GM12878 (cell line): ENCODE measurements around the gene PPP1R3F. TPM values are rescaled to one million over a fixed set of nuclear protein-coding genes. Genes with fewer than 3 reads are reported as not detected.

Source experiments
- ATAC-seq: fragments of 200-7000 bp; cut with Tn5 transposase; 3 replicates; pipeline ENCODE4 v1.9.1; 2020; ENCODE audit warnings: mild to moderate bottlenecking, moderate library complexity
- BruUV-seq: library from RNA; stranded (reverse); fragments of 400-500 nt; replicated peaks from 2 replicates; lab custom pipeline; 2021; lab: Mats Ljungman, UMichigan
- CTCF ChIA-PET: fragments of 300-600 bp; sonication (Branson Sonifier 250); formaldehyde crosslinking; extraction: SDS; loops from one replicate; lab custom pipeline; 2021; ENCODE audit warnings: inconsistent platforms; lab: Yijun Ruan, JAX
- POLR2A ChIA-PET: fragments of 350-600 bp; formaldehyde crosslinking; extraction: SDS; loops from one replicate; lab custom pipeline; 2021; ENCODE audit warnings: inconsistent platforms; lab: Charles Lee
- RAD21 ChIA-PET: fragments of 300-600 bp; sonication (Branson Sonifier 250); formaldehyde crosslinking; loops from one replicate; lab custom pipeline; 2023; ENCODE audit warnings: antibody characterized with exemption; ENCODE audit not compliant: unreplicated experiment; lab: Charles Lee
- SMC1A ChIA-PET: fragments of 300-600 bp; sonication (Branson Sonifier 250); formaldehyde crosslinking; loops from one replicate; lab custom pipeline; 2023; ENCODE audit not compliant: unreplicated experiment, uncharacterized antibody; lab: Charles Lee
- DNase-seq: peaks from one replicate; pipeline ENCODE4 v3.0.0-alpha.2; 2011; ENCODE audit warnings: low read depth, low spot score
- FAIRE-seq: peaks from 3 replicates; lab custom pipeline; 2011; peaks lifted over from hg19 to GRCh38; lab: Jason Lieb, UNC
- H2AFZ ChIP-seq: 2 replicates; pipeline ENCODE4 v1.6.0; 2011; ENCODE audit warnings: low read depth, low read length, control low read depth; ENCODE audit not compliant: control insufficient read depth
- H3K27ac ChIP-seq: 2 replicates; pipeline ENCODE4 v1.5.1; 2011; ENCODE audit warnings: control low read depth; ENCODE audit not compliant: control insufficient read depth, insufficient read depth
- H3K27me3 ChIP-seq, 2 experiments: replicated peaks in 1 of 2; 2 replicates each; pipeline versions ENCODE4 v1.6.0 to v1.6.1; 2011; ENCODE audit warnings: low read length in 1 of 2; ENCODE audit not compliant: control insufficient read depth in 2 of 2, insufficient read depth in 2 of 2
- H3K36me3 ChIP-seq, 2 experiments: 2 replicates each; pipeline ENCODE4 v1.5.1; 2011; ENCODE audit warnings: low read length in 1 of 2; ENCODE audit not compliant: control insufficient read depth in 2 of 2, insufficient read depth in 2 of 2
- H3K4me1 ChIP-seq: 2 replicates; pipeline ENCODE4 v1.6.1; 2011; ENCODE audit warnings: mild to moderate bottlenecking, low read length, moderate library complexity, mixed read lengths; ENCODE audit not compliant: control insufficient read depth, insufficient read depth
- H3K4me2 ChIP-seq: 2 replicates; pipeline ENCODE4 v1.6.0; 2011; ENCODE audit warnings: control low read depth; ENCODE audit not compliant: control insufficient read depth, insufficient read depth
- H3K4me3 ChIP-seq: fragments of 200-600 bp; sonication (generic); 2 replicates; pipeline ENCODE4 v1.5.1; 2016
- H3K79me2 ChIP-seq: 2 replicates; pipeline ENCODE4 v1.6.0; 2011; ENCODE audit warnings: low read length; ENCODE audit not compliant: control insufficient read depth, insufficient read depth
- H3K9ac ChIP-seq: 2 replicates; pipeline ENCODE4 v1.8.0; 2011; ENCODE audit warnings: low read length, control low read depth, mixed read lengths; ENCODE audit not compliant: control insufficient read depth, insufficient read depth
- H3K9me3 ChIP-seq: replicated peaks from 3 replicates; pipeline ENCODE4 v1.5.1; 2011; ENCODE audit warnings: mild to moderate bottlenecking, low read length; ENCODE audit not compliant: control insufficient read depth, insufficient read depth
- H4K20me1 ChIP-seq: 2 replicates; pipeline ENCODE4 v1.6.0; 2011; ENCODE audit not compliant: control insufficient read depth, insufficient read depth
- ATF2 ChIP-seq: IDR thresholded peaks from 2 replicates; pipeline ENCODE4 v1.6.1; 2012; ENCODE audit warnings: low read length, inconsistent platforms
- BCL11A ChIP-seq: IDR thresholded peaks from 2 replicates; pipeline ENCODE4 v1.6.1; 2011; ENCODE audit warnings: low read depth, low read length
- BRCA1 ChIP-seq: IDR thresholded peaks from 2 replicates; pipeline ENCODE4 v1.6.1; 2011; ENCODE audit warnings: low read depth, low read length, improper control_type of control experiment
- EED ChIP-seq: sonication (generic); IDR thresholded peaks from 2 replicates; pipeline ENCODE4 v1.6.1; 2016; ENCODE audit warnings: antibody characterized with exemption, low read depth
- FOXK2 ChIP-seq: fragments of 450-650 bp; IDR thresholded peaks from 2 replicates; pipeline ENCODE4 v1.6.1; 2017; ENCODE audit warnings: mild to moderate bottlenecking, moderate library complexity
- HSF1 ChIP-seq: fragments of 150-350 bp; IDR thresholded peaks from 2 replicates; pipeline ENCODE4 v1.6.1; 2014; ENCODE audit warnings: mild to moderate bottlenecking, low read depth, low read length
- NFIC ChIP-seq: IDR thresholded peaks from 2 replicates; pipeline ENCODE4 v1.6.1; 2012; ENCODE audit warnings: low read depth, mild to moderate bottlenecking, inconsistent platforms, low read length, moderate library complexity
- NRF1 ChIP-seq: conservative IDR thresholded peaks from 2 replicates; pipeline ENCODE4 v1.6.1; 2011; ENCODE audit warnings: mild to moderate bottlenecking, low read depth, low read length, improper control_type of control experiment
- PKNOX1 ChIP-seq: fragments of 450-650 bp; IDR thresholded peaks from 2 replicates; pipeline ENCODE4 v1.6.1; 2016; ENCODE audit warnings: mild to moderate bottlenecking
- RAD21 ChIP-seq: IDR thresholded peaks from 2 replicates; pipeline ENCODE4 v1.6.1; 2011; ENCODE audit warnings: mild to moderate bottlenecking, low read depth, low read length, moderate library complexity; ENCODE audit not compliant: insufficient read depth
- RBBP5 ChIP-seq: fragments of 200-600 bp; sonication (generic); conservative IDR thresholded peaks from 2 replicates; pipeline ENCODE4 v1.6.1; 2016
- RELB ChIP-seq: fragments of 450-650 bp; IDR thresholded peaks from 2 replicates; pipeline ENCODE4 v1.6.1; 2017; ENCODE audit warnings: low read depth, mild to moderate bottlenecking, moderate library complexity
- STAT3 ChIP-seq: IDR thresholded peaks from 2 replicates; pipeline ENCODE4 v1.6.1; 2011; ENCODE audit warnings: low read depth, low read length, improper control_type of control experiment
- ZBTB33 ChIP-seq: fragments of 450-650 bp; IDR thresholded peaks from 2 replicates; pipeline ENCODE4 v1.6.1; 2017; ENCODE audit warnings: mild to moderate bottlenecking
- ZNF207 ChIP-seq: fragments of 450-650 bp; IDR thresholded peaks from 2 replicates; pipeline ENCODE4 v1.6.1; 2014; ENCODE audit warnings: antibody characterized with exemption, mild to moderate bottlenecking, borderline replicate concordance
- ZNF24 ChIP-seq: fragments of 450-650 bp; IDR thresholded peaks from 2 replicates; pipeline ENCODE4 v1.6.1; 2017; ENCODE audit warnings: antibody characterized with exemption, mild to moderate bottlenecking
- WGBS: methylation state at CpG from one replicate; pipeline ENCODE4 v1.1.6; 2016; ENCODE audit warnings: low lambda C conversion rate; ENCODE audit not compliant: insufficient replicate concordance, insufficient coverage; ENCODE audit errors: missing lambda C conversion rate; 5-methylcytosine and 5-hydroxymethylcytosine counted together
- in situ Hi-C: fragments of 300-500 bp; cut with MboI; formaldehyde crosslinking; loops from 9 replicates; pipeline ENCODE4 v1.14.3; 2018; ENCODE audit warnings: mixed read lengths
- intact Hi-C: fragments of 100-400 bp; cut with micrococcal nuclease; formaldehyde crosslinking; loops from one replicate; pipeline ENCODE4 v1.14.2; 2022; ENCODE audit not compliant: unreplicated experiment
- polyA plus RNA-seq, 11 experiments: library from polyadenylated mRNA; depleted of rRNA in 4 of 11; unstranded in 6 of 11; stranded (reverse) in 5 of 11; fragments of >200 nt; fragmentation: Nextera tagmentation in 4 of 11; fragmentation: Illumina TruSeq in 1 of 11; extraction: Ambion mirVana in 4 of 11; extraction: Trizol in 1 of 11; gene quantifications; 1 replicate in 1 of 11; 2 replicates in 10 of 11; pipeline versions ENCODE4 v1.2.1 to v1.2.3, GENCODE V29; 2011 to 2016; ENCODE audit warnings: inconsistent platforms in 2 of 11, missing spikeins in 2 of 11, low read depth in 1 of 11
- total RNA-seq, 4 experiments: library from RNA; depleted of rRNA in 3 of 4; stranded (reverse); fragments of >200 nt in 3 of 4; fragmentation: Illumina TruSeq in 1 of 4; extraction: Trizol in 1 of 4; gene quantifications; 2 replicates each; pipeline versions ENCODE4 v1.2.1 to v1.2.3, GENCODE V29; 2013 to 2021

Gene PPP1R3F
- total and polyA plus RNA-seq, 10 of the 15 experiments (the other 5 are each of a cell fraction or from before 2014, with no cell fraction given): 0.18 to 4.4 (median 1.00) TPM

GRCh38 chrX:49227726-49228125 is 41.9 kb upstream of the PPP1R3F start:
- ChIA-PET SMC1A (no interaction called here), RAD21 (no interaction called here), CTCF (no interaction called here), POLR2A (no interaction called here)
- intact Hi-C loops (no loop called here), in situ Hi-C loops (no loop called here)
- no peaks in the 10 kb centered on the region for H4K20me1 ChIP-seq
- no peaks in the 10 kb centered on the region for H3K36me3 ChIP-seq
- H3K4me2 ChIP-seq: no peak overlapping the region
- H3K4me3 ChIP-seq: no peak overlapping the region
- H3K9me3 ChIP-seq: no peaks in the 10 kb centered on the region; the same call in 2 of the 3 replicates
- DNase-seq (no peak), ATAC-seq (no peak), FAIRE-seq (no peak)
- no TSS peak for BruUV-seq
- H2AFZ ChIP-seq: no peak overlapping the region
- H3K9ac ChIP-seq: no peak overlapping the region
- H3K27me3 ChIP-seq: no peaks in the 10 kb centered on the region
- H3K4me1 ChIP-seq: no peaks in the 10 kb centered on the region
- H3K79me2 ChIP-seq: no peaks in the 10 kb centered on the region
- WGBS: 36% methylated on average over 2 of the region's 2 CpGs
- no peak overlapping the region for H3K27ac ChIP-seq
- TF ChIP-seq BRCA1 (no peak), BCL11A (no peak), FOXK2 (no peak), PKNOX1 (no peak), NRF1 (no peak), ZNF24 (no peak), STAT3 (no peak), EED (no peak), HSF1 (no peak), ZBTB33 (no peak), NFIC (no peak), ZNF207 (no peak), RBBP5 (no peak), RAD21 (no peak), RELB (no peak), ATF2 (no peak)
